LNCaP clone FGC (cell line): ENCODE results near the gene CDK2AP2.
"Not testable (repeated sequence)": the region's sequence is repeated elsewhere in the genome, so short reads cannot be mapped to it uniquely, and the experiment has no call there.

Experiments used
- DNase-seq: peaks from one replicate; pipeline ENCODE4 v3.0.0-alpha.2; 2011; ENCODE audit warnings: low read depth
- H3K4me3 ChIP-seq: 2 replicates; pipeline ENCODE4 v1.5.1; 2011; ENCODE audit warnings: mild to moderate bottlenecking, low read depth, low read length, control low read depth
- CTCF ChIP-seq: IDR thresholded peaks from 2 replicates; pipeline ENCODE4 v1.5.1; 2012; ENCODE audit warnings: mild to moderate bottlenecking; ENCODE audit not compliant: control insufficient read depth, insufficient read depth; ENCODE audit errors: extremely low read depth

CDK2AP2 gene

DNA sequence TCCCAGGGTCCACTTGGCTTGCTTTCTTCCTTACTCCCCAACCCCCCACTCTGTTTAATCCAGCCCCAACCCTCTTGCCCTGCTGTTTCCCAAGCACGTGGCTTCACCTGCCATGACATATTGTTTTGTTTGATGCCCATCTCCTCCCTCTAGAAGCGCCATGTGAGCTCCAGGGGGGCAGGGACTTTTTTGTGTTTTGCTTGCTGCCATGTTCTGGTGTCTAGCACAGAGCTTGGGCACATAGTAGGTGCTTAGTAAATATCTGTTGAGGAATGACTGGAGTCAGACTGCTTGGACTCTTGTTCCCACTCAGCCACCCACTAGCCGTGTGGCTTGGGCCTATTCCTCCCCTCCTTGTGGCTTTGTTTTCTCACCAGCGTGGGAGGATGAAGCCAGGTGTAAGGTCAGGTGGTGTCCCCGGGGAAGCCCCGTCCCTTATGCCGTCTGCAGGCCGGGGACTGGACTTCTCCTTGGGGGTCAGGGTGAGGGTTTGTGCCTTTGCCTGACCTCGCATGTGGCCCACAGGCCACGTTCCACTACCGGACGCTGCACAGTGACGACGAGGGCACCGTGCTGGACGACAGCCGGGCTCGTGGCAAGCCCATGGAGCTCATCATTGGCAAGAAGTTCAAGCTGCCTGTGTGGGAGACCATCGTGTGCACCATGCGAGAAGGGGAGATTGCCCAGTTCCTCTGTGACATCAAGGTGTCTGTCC is 21.3 kb downstream of the CDK2AP2 start:
- TF ChIP-seq CTCF = no peak
- DNase-seq = no peak
- H3K4me3 ChIP-seq = no peak overlapping the region

DNA sequence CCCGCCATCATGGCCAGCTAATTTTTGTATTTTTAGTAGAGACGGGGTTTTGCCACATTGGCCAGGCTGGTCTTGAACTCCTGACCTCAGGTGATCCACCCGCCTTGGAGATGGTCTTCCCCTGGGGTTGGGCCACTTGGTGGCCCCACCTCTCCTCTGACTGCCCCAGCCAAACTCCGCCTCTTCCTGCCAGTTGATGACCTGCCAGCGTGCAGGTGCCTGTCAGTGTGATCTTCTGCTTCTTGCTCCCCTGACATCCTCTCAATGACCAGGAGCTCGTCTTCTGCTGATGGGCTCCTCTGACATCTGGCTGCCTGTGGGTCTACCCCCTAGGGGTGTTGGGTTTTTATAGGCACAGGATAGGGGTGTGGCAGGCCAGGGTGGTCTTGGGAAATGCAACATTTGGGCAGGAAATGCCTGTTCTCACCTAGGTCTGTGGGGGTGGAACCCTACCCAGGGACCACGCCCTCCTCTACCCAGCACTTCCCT is 22.0 kb downstream of the CDK2AP2 start:
- H3K4me3 ChIP-seq, DNase-seq: not testable (repeated sequence)

GRCh38 chr11:67484847-67485311 is 23.1 kb downstream of the CDK2AP2 start:
- no peak overlapping the region for H3K4me3 ChIP-seq
- TF ChIP-seq CTCF = no peak
- no peak for DNase-seq

DNA sequence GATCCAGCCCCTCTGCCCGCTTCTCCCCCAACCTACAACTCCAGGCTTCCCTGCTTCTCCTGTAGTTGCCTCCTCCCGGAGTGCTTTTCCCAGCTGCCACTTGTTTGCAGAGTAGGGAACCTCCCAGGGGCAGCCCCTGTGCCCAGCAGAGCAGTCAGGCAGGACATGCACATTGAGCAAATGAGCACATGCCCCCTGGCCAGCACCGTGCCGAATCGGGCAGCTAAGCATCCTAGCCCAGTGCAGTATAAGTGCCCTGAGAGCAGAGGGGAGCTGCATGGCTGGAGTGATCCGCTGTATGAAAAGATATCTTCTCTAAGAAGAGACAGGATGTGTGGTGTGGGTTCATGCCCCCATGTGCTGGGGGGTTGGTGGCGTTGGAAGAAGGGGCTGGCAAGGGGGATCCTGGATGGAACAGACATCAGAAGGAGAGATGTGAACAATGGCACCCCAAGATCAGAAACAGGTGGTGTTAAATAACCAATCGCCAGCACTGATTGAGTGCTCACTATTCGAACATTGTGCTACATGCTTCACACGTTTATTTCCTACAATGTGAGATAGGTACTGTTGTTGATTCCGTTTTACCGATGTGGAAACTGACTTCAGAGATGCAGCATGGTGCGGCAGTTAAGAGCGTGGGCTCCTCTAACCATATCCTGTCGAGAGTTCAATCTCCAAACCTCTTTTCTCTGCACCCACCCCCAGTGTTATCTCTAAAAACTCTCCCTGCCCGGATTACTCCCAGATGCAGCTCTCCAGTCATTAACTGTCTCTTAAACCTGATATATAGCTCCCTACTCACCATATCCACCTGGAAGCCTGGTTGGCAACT is 23.9 kb downstream of the CDK2AP2 start:
- TF ChIP-seq CTCF = no peak

DNA sequence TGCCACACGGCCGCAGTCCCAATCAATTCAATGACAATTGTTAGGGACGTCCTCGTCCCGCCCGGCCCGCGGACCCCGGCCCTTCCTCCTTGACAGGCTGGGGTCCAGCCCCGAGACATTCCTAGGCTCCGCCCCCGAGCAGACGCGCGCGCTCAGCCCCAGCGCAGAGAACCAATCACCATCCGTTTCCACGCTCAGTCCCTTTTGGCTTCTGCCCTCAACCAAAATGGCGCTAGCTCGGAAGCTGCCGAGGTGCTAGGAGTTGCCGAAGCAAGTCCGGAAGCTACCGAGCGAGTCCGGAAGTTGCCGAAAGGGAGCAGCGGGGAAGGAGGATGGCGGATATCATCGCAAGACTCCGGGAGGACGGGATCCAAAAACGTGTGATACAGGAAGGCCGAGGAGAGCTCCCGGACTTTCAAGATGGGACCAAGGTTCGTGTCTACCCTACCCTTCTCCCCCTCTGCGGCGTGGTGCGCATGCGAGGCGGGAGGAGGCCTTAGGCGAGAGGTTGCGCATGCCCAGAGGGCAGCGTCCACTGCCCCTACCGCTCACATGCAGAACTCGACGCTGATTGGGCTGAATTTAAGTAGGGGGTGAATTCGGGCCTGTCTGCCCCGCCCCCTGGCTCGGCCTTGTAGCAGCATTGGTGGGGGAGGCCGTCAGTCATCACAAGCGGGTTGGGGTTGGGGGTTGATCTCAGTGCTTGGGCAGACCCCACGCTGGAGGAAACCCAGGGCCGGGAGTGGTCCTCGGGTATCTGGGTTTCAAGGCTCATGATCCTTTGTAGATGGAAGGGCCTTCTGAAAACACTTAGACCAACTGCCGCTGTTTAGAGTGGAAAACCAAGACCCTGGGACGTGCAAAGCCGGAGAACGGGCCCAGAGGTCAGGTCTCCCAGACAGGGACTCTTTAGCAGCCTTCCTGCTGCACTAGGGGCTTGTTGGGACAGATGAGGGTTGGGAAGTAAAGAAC is 24.8 kb downstream of the CDK2AP2 start, which contains the start of gene AIP:
TSS of gene AIP (plus strand) at position 200 of the 972 bp plus-strand sequence. CDS start at position 333, 133 bp downstream.
- peak; percentile 93 for DNase-seq
- peak; percentile 16; the same call in 1 of the 2 replicates for TF ChIP-seq CTCF
- peak within 1 kb of the TSS; percentile 65 for H3K4me3 ChIP-seq

More for the DNA sequence above, 23.9 kb downstream of the CDK2AP2 start:
- peak overlapping the region; percentile 65 for H3K4me3 ChIP-seq
- DNase-seq = no peak

GRCh38 chr11:67482275-67482826 is 25.6 kb downstream of the CDK2AP2 start:
- TF ChIP-seq CTCF = no peak
- peak overlapping the region; percentile 65 for H3K4me3 ChIP-seq
- DNase-seq = no peak

DNA sequence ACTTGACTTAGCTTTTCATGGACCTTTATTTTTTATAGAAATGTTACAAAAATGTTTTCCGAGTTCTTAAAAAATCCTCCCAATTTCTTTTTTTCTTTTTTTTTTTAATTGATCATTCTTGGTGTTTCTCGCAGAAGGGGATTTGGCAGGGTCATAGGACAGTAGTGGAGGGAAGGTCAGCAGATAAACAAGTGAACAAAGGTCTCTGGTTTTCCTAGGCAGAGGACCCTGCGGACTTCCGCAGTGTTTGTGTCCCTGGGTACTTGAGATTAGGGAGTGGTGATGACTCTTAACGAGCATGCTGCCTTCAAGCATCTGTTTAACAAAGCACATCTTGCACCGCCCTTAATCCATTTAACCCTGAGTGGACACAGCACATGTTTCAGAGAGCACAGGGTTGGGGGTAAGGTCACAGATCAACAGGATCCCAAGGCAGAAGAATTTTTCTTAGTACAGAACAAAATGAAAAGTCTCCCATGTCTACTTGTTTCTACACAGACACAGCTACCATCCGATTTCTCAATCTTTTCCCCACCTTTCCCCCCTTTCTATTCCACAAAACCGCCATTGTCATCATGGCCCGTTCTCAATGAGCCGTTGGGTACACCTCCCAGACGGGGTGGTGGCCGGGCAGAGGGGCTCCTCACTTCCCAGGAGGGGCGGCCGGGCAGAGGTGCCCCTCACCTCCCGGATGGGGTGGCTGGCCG is 30.5 kb downstream of the CDK2AP2 start:
- DNase-seq, H3K4me3 ChIP-seq: not testable (repeated sequence)

DNA sequence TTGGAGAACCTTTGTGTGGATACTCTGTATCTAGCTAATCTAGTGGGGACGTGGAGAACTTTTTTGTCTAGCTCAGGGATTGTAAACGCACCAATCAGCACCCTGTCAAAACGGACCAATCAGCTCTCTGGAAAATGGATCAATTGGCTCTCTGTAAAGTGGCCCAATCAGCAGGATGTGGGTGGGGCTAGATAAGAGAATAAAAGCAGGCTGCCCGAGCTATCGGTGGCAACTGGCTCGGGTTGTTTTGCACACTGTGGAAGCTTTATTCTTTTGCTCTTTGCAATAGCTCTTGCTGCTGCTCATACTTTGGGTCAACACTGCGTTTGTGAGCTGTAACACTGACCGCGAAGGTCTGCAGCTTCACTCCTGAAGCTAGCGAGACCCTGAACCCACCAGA is 31.3 kb downstream of the CDK2AP2 start:
- H3K4me3 ChIP-seq, DNase-seq: not testable (repeated sequence)
